Sigmoid colon (tissue), 4 donors: Measurements from ENCODE around the gene ABCA8.

Source experiments
- CTCF ChIP-seq, 4 experiments: fragments of 450-650 bp in 3 of 4; fragments of 200-600 bp in 1 of 4; IDR thresholded peaks; one replicate each; pipeline ENCODE4 v1.5.1; 2016 to 2019; ENCODE audit warnings: antibody characterized with exemption in 4 of 4, mild to moderate bottlenecking in 3 of 4, moderate library complexity in 2 of 4
- POLR2A ChIP-seq, 2 donors: fragments of 450-650 bp; IDR thresholded peaks; one replicate each; pipeline ENCODE4 v1.6.1; 2016; ENCODE audit warnings: antibody characterized with exemption in 2 of 2, mild to moderate bottlenecking in 2 of 2, moderate library complexity in 2 of 2
- POLR2AphosphoS5 ChIP-seq, 4 donors: sonication (generic); formaldehyde crosslinking; IDR thresholded peaks; one replicate each; pipeline ENCODE4 v1.6.1; 2017; ENCODE audit warnings: antibody characterized with exemption in 4 of 4

- no peak for TF ChIP-seq POLR2A (IDR thresholded peaks at IDR 0.05)
- TF ChIP-seq CTCF (IDR thresholded peaks at IDR 0.05): no peak
- no peak for TF ChIP-seq POLR2AphosphoS5 (IDR thresholded peaks at IDR 0.05)
These were observed 32.8 kb upstream of the ABCA8 start for GRCh38 chr17:68987966-68988365.
